ENCODE data around the gene ASCL5. TPM values are rescaled to one million over a fixed set of nuclear protein-coding genes. Genes with fewer than 3 reads are reported as not detected.

ASCL5 gene
- total RNA-seq, 4 donors from 2014 or later: not detected

- intact Hi-C loops (cut with DNase I; ENCODE audit: low total_unique reads): no loop called here
- WGBS, 2 donors: 36 to 42% methylated on average over 16 to 17 of the region's 17 CpGs
- TF ChIP-seq CTCF (IDR thresholded peaks at IDR 0.05) (no peak), POLR2A (IDR thresholded peaks at IDR 0.05) (no peak)
- DNase-seq (ENCODE audit: low spot score in 2 of 2): no peak
- H3K4me3 ChIP-seq (ENCODE audit: low read depth, poor library complexity, severe bottlenecking): no peak overlapping the region
Measured at GRCh38 chr1:201113451-201114244, 13.3 kb downstream of the ASCL5 start.

- intact Hi-C loops (cut with DNase I; ENCODE audit: low total_unique reads): no loop called here
- 88 to 90% methylated on average over 3 of the region's 3 CpGs for WGBS, 2 donors
- H3K4me3 ChIP-seq (ENCODE audit: low read depth, poor library complexity, severe bottlenecking): no peak overlapping the region
- no peak for DNase-seq (ENCODE audit: low spot score in 2 of 2)
- TF ChIP-seq POLR2A (IDR thresholded peaks at IDR 0.05) (no peak), CTCF (IDR thresholded peaks at IDR 0.05) (no peak)
Measured at GRCh38 chr1:201112926-201113325, 14.1 kb downstream of the ASCL5 start.

GRCh38 chr1:201112173-201112731, 14.7 kb downstream of the ASCL5 start, which contains the start of gene CACNA1S:
Gene CACNA1S (minus strand): TSS chr1:201112426. CDS start chr1:201112339, 87 bp downstream.
- TF ChIP-seq CTCF (IDR thresholded peaks at IDR 0.05): no peak
- TF ChIP-seq POLR2A (IDR thresholded peaks at IDR 0.05): no peak
- intact Hi-C loops (cut with DNase I; ENCODE audit: low total_unique reads): no loop called here
- H3K4me3 ChIP-seq (ENCODE audit: low read depth, poor library complexity, severe bottlenecking): no peak within 1 kb of the TSS
- WGBS, 2 donors: 88 to 96% methylated on average over 9 of the region's 9 CpGs
- no peak for DNase-seq (ENCODE audit: low spot score in 2 of 2)

- no peak overlapping the region for H3K4me3 ChIP-seq (ENCODE audit: low read depth, poor library complexity, severe bottlenecking)
- no peak for TF ChIP-seq POLR2A (IDR thresholded peaks at IDR 0.05)
- TF ChIP-seq CTCF (IDR thresholded peaks at IDR 0.05): no peak
- 85 to 92% methylated on average over 3 of the region's 3 CpGs for WGBS, 2 donors
- DNase-seq (ENCODE audit: low spot score in 2 of 2): no peak
- intact Hi-C loops (cut with DNase I; ENCODE audit: low total_unique reads): no loop called here
Measured at GRCh38 chr1:201111672-201112071, 15.3 kb downstream of the ASCL5 start.

- WGBS, 2 donors: 85 to 86% methylated on average over 7 of the region's 7 CpGs
- intact Hi-C loops (cut with DNase I; ENCODE audit: low total_unique reads): no loop called here
- no peak overlapping the region for H3K4me3 ChIP-seq (ENCODE audit: low read depth, poor library complexity, severe bottlenecking)
- TF ChIP-seq CTCF (IDR thresholded peaks at IDR 0.05): no peak
- no peak for TF ChIP-seq POLR2A (IDR thresholded peaks at IDR 0.05)
- DNase-seq (ENCODE audit: low spot score in 2 of 2): no peak
Measured at GRCh38 chr1:201111156-201111555, 15.8 kb downstream of the ASCL5 start.
